Uterus (tissue), 4 donors: ENCODE measurements around the gene UGGT1. TPM values are rescaled to one million over a fixed set of nuclear protein-coding genes. Genes with fewer than 3 reads are reported as not detected.

Experiments used
- DNase-seq, 2 donors: peaks; one replicate each; pipeline ENCODE4 v3.0.0-alpha.2; 2019 to 2020
- H3K27ac ChIP-seq, 2 donors: fragments of 200-600 bp; sonication (generic); 1 replicate in 1 of 2; 2 replicates in 1 of 2; pipeline ENCODE4 v1.5.1; 2016 to 2018
- H3K27me3 ChIP-seq, 2 donors: fragments of 200-600 bp; sonication (generic); one replicate each; pipeline ENCODE4 v1.5.1; 2018 to 2019; ENCODE audit warnings: control low read depth in 1 of 2
- H3K36me3 ChIP-seq, 2 donors: fragments of 200-600 bp; sonication (generic); one replicate each; pipeline ENCODE4 v1.5.1; 2019; ENCODE audit warnings: control low read depth in 1 of 2
- H3K4me1 ChIP-seq, 2 donors: fragments of 200-600 bp; sonication (generic); one replicate each; pipeline ENCODE4 v1.5.1; 2018 to 2019; ENCODE audit warnings: control low read depth in 1 of 2
- H3K4me3 ChIP-seq, 2 donors: fragments of 200-600 bp; sonication (generic); 1 replicate in 1 of 2; 2 replicates in 1 of 2; pipeline ENCODE4 v1.5.1; 2018 to 2019; ENCODE audit warnings: mild to moderate bottlenecking in 1 of 2
- H3K9me3 ChIP-seq, 2 donors: fragments of 200-600 bp; sonication (generic); one replicate each; pipeline ENCODE4 v1.5.1; 2019; ENCODE audit warnings: control low read depth in 1 of 2
- POLR2A ChIP-seq, 2 donors: fragments of 450-650 bp; IDR thresholded peaks; one replicate each; pipeline ENCODE4 v1.6.1; 2016; ENCODE audit warnings: antibody characterized with exemption in 2 of 2, mild to moderate bottlenecking in 1 of 2, moderate library complexity in 1 of 2
- intact Hi-C: fragments of 100-400 bp; cut with DNase I; formaldehyde crosslinking; loops from one replicate; pipeline ENCODE4 v1.15.1; 2023; ENCODE audit warnings: low total_unique reads
- small RNA-seq: library from RNA; depleted of rRNA; stranded (forward); fragments of <200 nt; gene quantifications from one replicate; pipeline ENCODE3, GENCODE V24; 2016
- total RNA-seq, 4 donors: library from RNA; depleted of rRNA in 3 of 4; stranded (reverse); fragments of >200 nt in 3 of 4; gene quantifications; one replicate each; pipeline versions ENCODE4 v1.1.0 to v1.2.4, GENCODE V29; 2014 to 2023
- TF ChIP-seq, protein P1 (sequence below), 4 experiments: fragments of 200-600 bp in 2 of 4; fragments of 450-650 bp in 2 of 4; sonication (generic) in 2 of 4; IDR thresholded peaks; one replicate each; pipeline ENCODE4 v1.5.1; 2016 to 2019; ENCODE audit warnings: antibody characterized with exemption in 4 of 4, mild to moderate bottlenecking in 2 of 4, moderate library complexity in 1 of 4
- donor health status: DM: yes; HTN: yes; CAD: no.

UGGT1 gene
- total RNA-seq, 4 donors from 2014 or later: 24.4 to 66.2 (median 35.0) TPM

DNA sequence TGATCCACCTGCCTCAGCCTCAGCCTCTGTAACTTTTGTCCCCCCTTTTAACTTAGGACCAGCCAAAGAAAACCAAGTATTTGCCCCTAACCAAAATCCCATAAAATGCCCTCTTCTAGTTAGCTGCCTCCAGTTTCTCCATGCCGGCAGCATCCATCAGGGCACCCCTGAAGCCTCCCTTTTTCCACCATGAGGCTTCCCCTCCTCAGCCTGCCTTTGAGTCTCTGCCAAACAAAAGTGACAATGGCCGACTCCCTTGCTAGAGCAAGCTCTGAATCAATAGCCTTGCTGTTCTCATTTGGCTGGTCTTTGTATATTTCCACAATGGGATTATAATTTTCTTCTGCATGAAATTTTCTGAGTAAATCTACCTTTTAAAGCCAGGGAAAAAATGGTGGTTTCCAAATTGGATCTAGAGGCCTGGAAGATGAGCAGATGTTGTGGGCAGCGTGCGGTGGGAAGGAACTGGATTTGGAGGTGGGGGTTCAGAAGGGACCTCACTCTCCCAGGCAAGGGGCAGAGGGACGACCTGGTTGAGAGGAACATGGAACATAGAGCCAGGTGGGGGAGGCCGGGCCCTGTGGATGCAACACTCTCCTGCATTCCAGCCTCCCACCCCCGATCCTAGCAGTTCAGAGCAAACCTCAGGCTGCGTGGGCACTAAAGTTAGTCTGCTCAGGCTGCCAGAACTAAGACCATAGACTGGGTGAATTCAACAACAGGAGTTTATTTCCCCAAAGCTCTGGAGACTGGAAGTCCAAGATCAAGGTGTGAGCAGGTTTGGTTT lies 147.1 kb downstream of the UGGT1 start:
- H3K9me3 ChIP-seq: no peaks in the 10 kb centered on the region
- H3K36me3 ChIP-seq: no peaks in the 10 kb centered on the region
- no peaks in the 10 kb centered on the region for H3K27me3 ChIP-seq
- TF ChIP-seq, protein P1, sequence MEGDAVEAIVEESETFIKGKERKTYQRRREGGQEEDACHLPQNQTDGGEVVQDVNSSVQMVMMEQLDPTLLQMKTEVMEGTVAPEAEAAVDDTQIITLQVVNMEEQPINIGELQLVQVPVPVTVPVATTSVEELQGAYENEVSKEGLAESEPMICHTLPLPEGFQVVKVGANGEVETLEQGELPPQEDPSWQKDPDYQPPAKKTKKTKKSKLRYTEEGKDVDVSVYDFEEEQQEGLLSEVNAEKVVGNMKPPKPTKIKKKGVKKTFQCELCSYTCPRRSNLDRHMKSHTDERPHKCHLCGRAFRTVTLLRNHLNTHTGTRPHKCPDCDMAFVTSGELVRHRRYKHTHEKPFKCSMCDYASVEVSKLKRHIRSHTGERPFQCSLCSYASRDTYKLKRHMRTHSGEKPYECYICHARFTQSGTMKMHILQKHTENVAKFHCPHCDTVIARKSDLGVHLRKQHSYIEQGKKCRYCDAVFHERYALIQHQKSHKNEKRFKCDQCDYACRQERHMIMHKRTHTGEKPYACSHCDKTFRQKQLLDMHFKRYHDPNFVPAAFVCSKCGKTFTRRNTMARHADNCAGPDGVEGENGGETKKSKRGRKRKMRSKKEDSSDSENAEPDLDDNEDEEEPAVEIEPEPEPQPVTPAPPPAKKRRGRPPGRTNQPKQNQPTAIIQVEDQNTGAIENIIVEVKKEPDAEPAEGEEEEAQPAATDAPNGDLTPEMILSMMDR (IDR thresholded peaks at IDR 0.05): no peak
- intact Hi-C loops: no loop called here
- H3K4me1 ChIP-seq: no peaks in the 10 kb centered on the region
- DNase-seq: no peak
- H3K4me3 ChIP-seq: no peak overlapping the region
- no peak overlapping the region for H3K27ac ChIP-seq

DNA sequence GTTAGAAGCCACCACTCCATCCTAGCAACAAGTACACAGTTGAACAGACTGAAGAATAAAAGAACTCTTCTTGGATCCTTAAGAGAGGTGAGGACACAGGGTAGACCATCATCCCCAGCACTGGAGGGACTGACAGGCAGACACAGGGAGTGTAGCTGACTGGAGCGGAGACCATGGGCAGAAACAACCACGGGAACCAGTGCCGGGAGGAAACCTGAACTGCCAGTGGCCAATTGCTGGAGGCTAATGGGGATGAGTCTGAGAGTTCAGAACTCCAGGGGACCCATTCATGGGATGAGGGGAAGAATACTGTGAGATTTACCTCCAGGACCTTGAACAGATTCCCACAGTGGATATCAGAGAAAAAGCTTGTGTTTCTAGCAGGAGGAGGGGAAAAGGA lies 150.9 kb downstream of the UGGT1 start:
- TF ChIP-seq POLR2A (IDR thresholded peaks at IDR 0.05): no peak
- TF ChIP-seq, protein P1 (IDR thresholded peaks at IDR 0.05): no peak
- no peaks in the 10 kb centered on the region for H3K27me3 ChIP-seq
- H3K4me1 ChIP-seq: no peaks in the 10 kb centered on the region
- no peaks in the 10 kb centered on the region for H3K9me3 ChIP-seq
- H3K36me3 ChIP-seq: no peaks in the 10 kb centered on the region
- DNase-seq: no peak
- no peak overlapping the region for H3K27ac ChIP-seq
- no peak overlapping the region for H3K4me3 ChIP-seq
- intact Hi-C loops: no loop called here

Small RNAs within 50 kb of the gene (small RNA-seq; reads per million reads assigned to genes)
- gene AC108059.2 (not detected), gene AC108059.3 (not detected), gene DYNLT3P2 (not detected), gene RF00019 (not detected)

Other genes with a start within 250 kb of the UGGT1 start
- 10 to 100 TPM in 2 of 4 donors, 1 to 10 TPM in 2; 3.3 to 38.5 (median 15.5) TPM for gene POLR2D, start 233.0 kb upstream of the UGGT1 start, total RNA-seq
- 10 to 100 TPM in 2 of 4 donors, 1 to 10 TPM in 2; 5.4 to 20.4 (median 13.7) TPM for gene AMMECR1L, start 205.2 kb upstream of the UGGT1 start, total RNA-seq
- 10 to 100 TPM in 1 of 4 donors, 1 to 10 TPM in 3; 3.6 to 47.0 (median 5.9) TPM for gene SAP130, start 63.1 kb upstream of the UGGT1 start, total RNA-seq
- gene HS6ST1, start 227.7 kb downstream of the UGGT1 start, total RNA-seq: 100 to 1,000 TPM in 1 of 4 donors, 10 to 100 TPM in 3; 22.7 to 198 (median 37.4) TPM